AG09309 (cell line): ENCODE data around the gene HOXC9.

Experiments used
- DNase-seq: peaks from one replicate; pipeline ENCODE4 v3.0.0-alpha.2; 2010; ENCODE audit warnings: low read depth
- H3K4me3 ChIP-seq: 2 replicates; pipeline ENCODE4 v1.5.1; 2011; ENCODE audit warnings: mild to moderate bottlenecking, low read depth, low read length, moderate library complexity; ENCODE audit not compliant: control insufficient read depth
- TF ChIP-seq, protein P1 (sequence below): IDR thresholded peaks from 2 replicates; pipeline ENCODE4 v1.5.1; 2011; ENCODE audit warnings: mild to moderate bottlenecking, low read depth, low read length, inconsistent platforms; ENCODE audit not compliant: insufficient read depth, control insufficient read depth; ENCODE audit errors: missing control alignments

Gene HOXC9

DNA sequence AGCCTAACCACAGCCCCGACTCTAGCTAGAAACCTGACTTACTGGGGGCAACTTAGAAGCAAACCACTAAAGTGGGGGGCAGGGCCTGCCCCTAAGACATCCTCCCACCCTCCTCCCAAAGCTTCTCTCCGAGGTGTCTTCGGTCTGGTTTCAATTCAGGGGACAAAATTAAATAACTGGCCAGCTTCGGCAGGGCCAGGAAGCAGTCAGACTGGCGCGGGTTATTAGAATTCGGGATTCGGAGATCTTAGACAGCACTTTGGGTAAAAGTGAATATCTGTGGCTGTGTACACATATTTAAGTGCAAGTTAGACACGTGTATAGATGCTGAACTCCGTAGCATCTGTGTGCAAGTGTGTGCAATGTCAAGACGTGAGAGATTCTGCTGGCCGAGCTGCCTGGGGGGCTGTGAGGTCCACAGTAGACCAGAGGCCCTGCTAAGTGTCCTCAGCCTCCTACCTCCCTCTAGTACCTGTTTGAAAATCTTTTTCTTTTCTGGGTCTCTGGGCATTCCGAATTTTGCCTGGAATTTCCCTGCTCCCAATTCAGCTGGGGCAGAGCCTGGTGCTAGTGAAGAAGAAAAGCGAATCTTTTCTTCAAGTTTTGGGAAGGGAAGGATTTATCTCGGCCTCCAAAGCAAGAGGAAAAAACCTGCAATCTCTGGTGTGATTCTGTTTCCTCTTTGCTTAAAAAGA is 19.0 kb upstream of the HOXC9 start:
- peak overlapping the region; percentile 12 for H3K4me3 ChIP-seq
- TF ChIP-seq, protein P1, sequence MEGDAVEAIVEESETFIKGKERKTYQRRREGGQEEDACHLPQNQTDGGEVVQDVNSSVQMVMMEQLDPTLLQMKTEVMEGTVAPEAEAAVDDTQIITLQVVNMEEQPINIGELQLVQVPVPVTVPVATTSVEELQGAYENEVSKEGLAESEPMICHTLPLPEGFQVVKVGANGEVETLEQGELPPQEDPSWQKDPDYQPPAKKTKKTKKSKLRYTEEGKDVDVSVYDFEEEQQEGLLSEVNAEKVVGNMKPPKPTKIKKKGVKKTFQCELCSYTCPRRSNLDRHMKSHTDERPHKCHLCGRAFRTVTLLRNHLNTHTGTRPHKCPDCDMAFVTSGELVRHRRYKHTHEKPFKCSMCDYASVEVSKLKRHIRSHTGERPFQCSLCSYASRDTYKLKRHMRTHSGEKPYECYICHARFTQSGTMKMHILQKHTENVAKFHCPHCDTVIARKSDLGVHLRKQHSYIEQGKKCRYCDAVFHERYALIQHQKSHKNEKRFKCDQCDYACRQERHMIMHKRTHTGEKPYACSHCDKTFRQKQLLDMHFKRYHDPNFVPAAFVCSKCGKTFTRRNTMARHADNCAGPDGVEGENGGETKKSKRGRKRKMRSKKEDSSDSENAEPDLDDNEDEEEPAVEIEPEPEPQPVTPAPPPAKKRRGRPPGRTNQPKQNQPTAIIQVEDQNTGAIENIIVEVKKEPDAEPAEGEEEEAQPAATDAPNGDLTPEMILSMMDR = no peak
- DNase-seq = no peak

DNA sequence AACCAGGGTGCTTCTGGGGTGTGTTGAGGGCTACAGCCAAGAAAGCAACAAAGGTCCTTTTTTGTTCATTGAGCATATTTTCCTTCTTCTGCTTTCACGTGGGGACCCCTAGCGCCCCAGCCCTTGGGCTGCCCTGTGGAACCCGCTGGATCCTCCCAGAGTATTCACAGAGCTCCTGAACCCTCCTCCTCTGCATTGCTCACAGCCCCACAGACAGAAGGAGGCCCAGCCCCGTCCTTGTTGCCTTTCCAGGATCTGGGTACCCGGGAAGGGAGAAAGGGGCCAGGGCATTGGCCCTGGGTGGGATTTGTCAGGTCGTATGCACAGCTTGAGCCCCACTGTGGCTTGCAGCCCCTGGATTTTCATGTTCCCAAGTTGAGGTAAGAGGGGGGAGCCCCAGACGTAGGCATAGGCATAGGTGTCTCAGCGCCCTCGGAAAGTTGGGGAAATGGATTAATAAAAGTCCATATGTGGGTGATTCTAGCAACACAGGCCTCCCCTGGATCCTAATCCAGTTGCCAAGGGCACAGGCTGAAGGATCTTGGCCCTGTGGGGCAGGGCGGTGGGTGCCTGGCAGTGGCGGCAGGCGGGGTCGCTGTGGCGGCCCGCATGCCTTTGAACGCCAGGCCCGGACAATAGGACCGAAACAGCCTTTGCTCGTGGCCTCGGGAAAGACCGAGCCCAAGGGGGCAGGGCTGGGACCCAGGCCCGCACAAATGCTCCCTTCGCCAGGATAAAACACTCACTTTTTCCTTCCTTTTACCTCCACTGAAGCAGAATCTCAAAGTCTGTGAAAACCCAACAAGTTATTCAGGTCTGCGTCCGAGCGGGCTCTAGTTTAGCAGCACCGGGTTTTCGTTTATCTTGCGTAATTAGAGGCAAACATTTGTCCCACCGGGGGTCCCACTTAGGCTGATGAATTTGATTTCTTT is 18.1 kb upstream of the HOXC9 start:
- peak overlapping the region; percentile 35 for H3K4me3 ChIP-seq
- DNase-seq = no peak
- TF ChIP-seq, protein P1 = no peak

DNA sequence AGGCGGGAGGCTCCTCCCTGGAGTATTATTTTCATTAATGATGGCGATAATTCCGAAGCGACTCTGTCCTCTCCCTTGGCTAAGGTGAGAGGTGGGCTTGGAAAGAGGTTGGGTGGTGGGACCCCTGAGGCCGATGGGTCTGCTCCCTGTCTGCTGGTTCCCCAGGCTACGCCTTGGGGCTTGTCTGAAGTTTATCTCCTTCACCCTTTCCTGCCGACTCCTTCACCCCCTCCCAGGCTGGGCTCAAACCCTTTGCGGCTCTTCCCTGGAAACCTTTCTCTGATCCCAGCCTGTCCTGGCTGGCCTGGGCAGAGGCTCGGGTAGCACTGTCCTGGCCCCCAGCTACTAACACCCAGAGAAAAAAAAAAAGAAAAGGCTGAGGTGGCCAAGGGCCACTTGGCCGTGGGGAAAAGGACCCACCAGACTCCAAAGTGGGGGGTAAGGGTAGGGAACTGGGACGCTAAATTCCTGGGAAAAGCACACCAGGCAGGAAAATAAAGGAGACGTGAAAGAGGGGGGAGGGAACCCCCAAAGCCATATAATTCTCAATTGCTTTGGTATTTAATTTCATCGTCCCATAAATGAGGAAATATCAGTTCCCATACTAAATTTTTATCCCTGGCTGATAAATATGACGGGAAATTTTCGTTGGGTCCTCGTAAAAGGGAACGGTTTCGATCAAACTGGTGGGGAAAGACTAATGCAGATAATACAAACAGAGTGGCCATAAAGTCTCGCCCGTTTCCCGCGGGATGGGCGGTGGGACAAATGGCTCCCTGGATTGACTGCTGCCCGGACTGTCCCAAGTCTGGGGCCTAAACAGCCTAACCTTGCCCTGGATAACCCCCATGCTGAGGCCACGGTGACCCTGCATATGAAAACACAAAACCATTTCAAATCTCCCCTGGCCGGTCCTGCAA is 17.1 kb upstream of the HOXC9 start:
- DNase-seq = no peak
- TF ChIP-seq, protein P1 = no peak
- H3K4me3 ChIP-seq = peak overlapping the region; percentile 35

DNA sequence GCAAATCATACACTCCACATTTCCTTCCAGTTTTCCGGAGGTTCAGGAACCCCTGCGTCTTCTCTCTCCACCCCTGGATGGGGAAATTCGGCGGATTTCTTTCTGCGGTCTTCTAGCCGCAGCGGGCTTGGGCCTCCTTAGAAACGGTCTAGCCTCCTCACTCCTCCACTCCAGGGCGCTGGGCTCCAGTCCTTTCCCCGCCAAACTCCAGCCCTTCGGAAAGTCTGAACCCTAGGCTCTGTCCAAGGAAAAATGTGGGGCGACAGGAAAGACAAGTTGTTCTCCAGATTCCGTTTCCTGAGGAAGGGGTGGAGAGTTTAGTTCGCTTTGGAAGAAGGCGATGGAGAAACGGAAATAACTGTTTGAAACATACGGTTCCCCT is 16.4 kb upstream of the HOXC9 start:
- H3K4me3 ChIP-seq = peak overlapping the region; percentile 35
- DNase-seq = no peak
- TF ChIP-seq, protein P1 = no peak

DNA sequence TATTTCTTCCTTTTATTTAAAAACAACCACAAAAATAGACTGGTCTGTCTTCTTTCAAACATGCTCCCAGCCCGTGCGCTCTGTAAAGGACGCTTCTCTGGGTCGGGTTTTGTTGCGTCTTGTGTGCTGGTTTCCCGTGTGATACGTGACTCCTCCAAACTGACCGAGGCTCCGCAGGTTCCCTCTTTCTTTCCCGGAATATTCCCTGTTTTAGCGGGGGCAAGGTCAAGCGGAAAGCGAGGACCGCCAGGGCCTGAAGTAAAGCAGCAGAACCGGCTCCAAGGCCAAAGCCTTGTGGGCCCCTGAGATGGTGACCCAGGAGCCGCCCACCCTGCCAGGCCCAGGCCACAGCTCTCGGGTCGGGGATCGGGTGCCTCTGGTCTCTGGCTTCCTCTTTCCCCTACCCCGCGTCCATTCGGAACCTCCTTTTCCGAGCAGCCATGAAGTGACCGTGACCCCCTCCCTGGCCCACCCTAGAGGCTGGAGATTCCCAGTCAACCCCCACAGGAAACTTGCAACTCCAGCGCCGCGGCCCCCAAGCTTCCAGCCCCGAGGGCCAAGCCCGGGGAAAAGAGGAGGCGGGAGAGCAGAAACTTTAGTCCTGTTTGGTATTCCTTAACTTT is 15.9 kb upstream of the HOXC9 start:
- no peak for DNase-seq
- TF ChIP-seq, protein P1 = no peak
- peak overlapping the region; percentile 35 for H3K4me3 ChIP-seq
